H9 (cell line): Measurements from ENCODE around the gene HES4. TPM values are rescaled to one million over a fixed set of nuclear protein-coding genes. Genes with fewer than 3 reads are reported as not detected.

Experiments
- DNase-seq: peaks from one replicate; pipeline ENCODE4 v3.0.0-alpha.2; 2017
- H2AFZ ChIP-seq: one replicate; pipeline ENCODE4 v1.6.1; 2013; ENCODE audit warnings: mild to moderate bottlenecking, low read length, control low read depth, moderate library complexity
- H2AK5ac ChIP-seq: 2 replicates; pipeline ENCODE4 v1.6.1; 2013; ENCODE audit warnings: low read length, control low read depth, mixed read lengths; ENCODE audit not compliant: insufficient read length
- H2BK120ac ChIP-seq: one replicate; pipeline ENCODE4 v1.6.1; 2013; ENCODE audit warnings: low read depth, mild to moderate bottlenecking, low read length, control low read depth, inconsistent platforms; ENCODE audit not compliant: poor library complexity, severe bottlenecking
- H2BK12ac ChIP-seq: 2 replicates; pipeline ENCODE4 v1.6.1; 2013; ENCODE audit warnings: low read length, control low read depth, mixed read lengths, low read depth; ENCODE audit not compliant: insufficient read length
- H2BK15ac ChIP-seq: 2 replicates; pipeline ENCODE4 v1.6.1; 2013; ENCODE audit warnings: low read depth, low read length, control low read depth
- H2BK20ac ChIP-seq: one replicate; pipeline ENCODE4 v1.6.1; 2013; ENCODE audit warnings: low read depth, mild to moderate bottlenecking, low read length, control low read depth, inconsistent platforms; ENCODE audit not compliant: poor library complexity, severe bottlenecking
- H2BK5ac ChIP-seq: 2 replicates; pipeline ENCODE4 v1.6.1; 2013; ENCODE audit warnings: low read length, control low read depth, mixed read lengths; ENCODE audit not compliant: insufficient read length
- H3K14ac ChIP-seq: 2 replicates; pipeline ENCODE4 v1.6.1; 2013; ENCODE audit warnings: low read length, control low read depth; ENCODE audit not compliant: insufficient read depth
- H3K18ac ChIP-seq: 2 replicates; pipeline ENCODE4 v1.6.1; 2013; ENCODE audit warnings: low read depth, mild to moderate bottlenecking, mixed read lengths, low read length, control low read depth; ENCODE audit not compliant: insufficient read length
- H3K23ac ChIP-seq: 2 replicates; pipeline ENCODE4 v1.6.1; 2013; ENCODE audit warnings: low read length, control low read depth, mixed read lengths, low read depth; ENCODE audit not compliant: insufficient read length
- H3K23me2 ChIP-seq: 2 replicates; pipeline ENCODE4 v1.6.1; 2013; ENCODE audit warnings: low read depth, mild to moderate bottlenecking, mixed read lengths, low read length, control low read depth; ENCODE audit not compliant: insufficient read length, poor library complexity, severe bottlenecking
- H3K27ac ChIP-seq: 2 replicates; pipeline ENCODE4 v1.5.1; 2013; ENCODE audit warnings: low read length, control low read depth, mixed read lengths, low read depth; ENCODE audit not compliant: insufficient read length
- H3K27me3 ChIP-seq: 2 replicates; pipeline ENCODE4 v1.6.1; 2013; ENCODE audit warnings: low read length, control low read depth, inconsistent platforms; ENCODE audit not compliant: insufficient read depth
- H3K4ac ChIP-seq: 2 replicates; pipeline ENCODE4 v1.6.1; 2013; ENCODE audit warnings: low read depth, mild to moderate bottlenecking, control low read depth, inconsistent platforms, low read length, moderate library complexity
- H3K4me1 ChIP-seq: 2 replicates; pipeline ENCODE4 v1.6.1; 2013; ENCODE audit warnings: low read length, control low read depth, inconsistent platforms; ENCODE audit not compliant: insufficient read depth
- H3K4me2 ChIP-seq: 2 replicates; pipeline ENCODE4 v1.6.1; 2013; ENCODE audit warnings: low read length, control low read depth, mixed read lengths; ENCODE audit not compliant: insufficient read length, insufficient read depth
- H3K56ac ChIP-seq: 2 replicates; pipeline ENCODE4 v1.6.1; 2013; ENCODE audit warnings: low read depth, mild to moderate bottlenecking, mixed read lengths, low read length, control low read depth; ENCODE audit not compliant: insufficient read length
- H3K79me1 ChIP-seq: 2 replicates; pipeline ENCODE4 v1.6.1; 2013; ENCODE audit warnings: low read depth, mild to moderate bottlenecking, moderate library complexity, low read length, control low read depth, inconsistent platforms; ENCODE audit not compliant: insufficient read depth, poor library complexity, severe bottlenecking
- H3K79me2 ChIP-seq: 2 replicates; pipeline ENCODE4 v1.6.1; 2013; ENCODE audit warnings: low read length, control low read depth, inconsistent platforms; ENCODE audit not compliant: insufficient read depth
- H3K9ac ChIP-seq: 2 replicates; pipeline ENCODE4 v1.6.1; 2013; ENCODE audit warnings: low read length, control low read depth, mixed read lengths; ENCODE audit not compliant: insufficient read length; ENCODE audit errors: extremely low read depth
- H3K9me3 ChIP-seq: one replicate; pipeline ENCODE4 v1.6.1; 2013; ENCODE audit warnings: low read depth, low read length, inconsistent platforms; ENCODE audit not compliant: control insufficient read depth
- H3T11ph ChIP-seq: one replicate; pipeline ENCODE4 v1.6.1; 2013; ENCODE audit warnings: mild to moderate bottlenecking, low read length, control low read depth, inconsistent platforms
- H4K20me1 ChIP-seq: one replicate; pipeline ENCODE4 v1.6.1; 2013; ENCODE audit not compliant: control insufficient read depth, insufficient read length, insufficient read depth
- H4K5ac ChIP-seq: 2 replicates; pipeline ENCODE4 v1.6.1; 2013; ENCODE audit warnings: low read depth, mild to moderate bottlenecking, mixed read lengths, low read length, control low read depth; ENCODE audit not compliant: insufficient read length
- H4K8ac ChIP-seq: replicated peaks from 2 replicates; pipeline ENCODE4 v1.6.1; 2013; ENCODE audit warnings: low read length, control low read depth, mixed read lengths, low read depth; ENCODE audit not compliant: insufficient read length
- H4K91ac ChIP-seq: 2 replicates; pipeline ENCODE4 v1.6.1; 2013; ENCODE audit warnings: low read depth, mild to moderate bottlenecking, moderate library complexity, mixed read lengths, low read length, control low read depth; ENCODE audit not compliant: insufficient read length
- H3K27ac Mint-ChIP-seq, 3 experiments: 2 replicates in 2 of 3; 3 replicates in 1 of 3; pipeline ENCODE4 v1.8.0; 2020 to 2021; ENCODE audit warnings: mixed read lengths in 3 of 3, mild to moderate bottlenecking in 1 of 3, moderate library complexity in 1 of 3
- H3K27me3 Mint-ChIP-seq: 2 replicates; pipeline ENCODE4 v1.8.0; 2021; ENCODE audit warnings: low read depth, mild to moderate bottlenecking, moderate library complexity, mixed read lengths
- H3K36me3 Mint-ChIP-seq, 3 experiments: 2 replicates in 2 of 3; 3 replicates in 1 of 3; pipeline ENCODE4 v1.8.0; 2020 to 2021; ENCODE audit warnings: low read depth in 3 of 3, mixed read lengths in 3 of 3; ENCODE audit not compliant: insufficient read depth in 1 of 3
- H3K4me1 Mint-ChIP-seq, 2 experiments: 2 replicates each; pipeline ENCODE4 v1.8.0; 2020; ENCODE audit warnings: mixed read lengths in 2 of 2
- H3K4me3 Mint-ChIP-seq, 2 experiments: 2 replicates in 1 of 2; 3 replicates in 1 of 2; pipeline ENCODE4 v1.8.0; 2020 to 2021; ENCODE audit warnings: mild to moderate bottlenecking in 2 of 2, mixed read lengths in 2 of 2, moderate library complexity in 1 of 2
- H3K9me3 Mint-ChIP-seq, 2 experiments: 2 replicates in 1 of 2; 3 replicates in 1 of 2; pipeline ENCODE4 v1.8.0; 2020; ENCODE audit warnings: mild to moderate bottlenecking in 2 of 2, mixed read lengths in 2 of 2, moderate library complexity in 1 of 2
- WGBS: extraction: QIAGEN DNeasy Blood & Tissue Kit; methylation state at CpG from one replicate; pipeline ENCODE4 v1.1.7; 2013; ENCODE audit warnings: missing lambda C conversion rate, low lambda C conversion rate, mixed read lengths; ENCODE audit not compliant: insufficient read length; ENCODE audit errors: extremely low coverage; 5-methylcytosine and 5-hydroxymethylcytosine counted together
- total RNA-seq: library from RNA; stranded (reverse); gene quantifications from 2 replicates; pipeline ENCODE4 v1.2.1, GENCODE V29; 2021
- TF ChIP-seq, protein P1 (sequence below): fragments of 200-600 bp; sonication (generic); conservative IDR thresholded peaks from 3 replicates; pipeline ENCODE4 v1.8.0; 2021; ENCODE audit warnings: antibody characterized with exemption, mild to moderate bottlenecking

HES4 gene
- total RNA-seq, 1 experiment from 2014 or later: 4.0 TPM

DNA sequence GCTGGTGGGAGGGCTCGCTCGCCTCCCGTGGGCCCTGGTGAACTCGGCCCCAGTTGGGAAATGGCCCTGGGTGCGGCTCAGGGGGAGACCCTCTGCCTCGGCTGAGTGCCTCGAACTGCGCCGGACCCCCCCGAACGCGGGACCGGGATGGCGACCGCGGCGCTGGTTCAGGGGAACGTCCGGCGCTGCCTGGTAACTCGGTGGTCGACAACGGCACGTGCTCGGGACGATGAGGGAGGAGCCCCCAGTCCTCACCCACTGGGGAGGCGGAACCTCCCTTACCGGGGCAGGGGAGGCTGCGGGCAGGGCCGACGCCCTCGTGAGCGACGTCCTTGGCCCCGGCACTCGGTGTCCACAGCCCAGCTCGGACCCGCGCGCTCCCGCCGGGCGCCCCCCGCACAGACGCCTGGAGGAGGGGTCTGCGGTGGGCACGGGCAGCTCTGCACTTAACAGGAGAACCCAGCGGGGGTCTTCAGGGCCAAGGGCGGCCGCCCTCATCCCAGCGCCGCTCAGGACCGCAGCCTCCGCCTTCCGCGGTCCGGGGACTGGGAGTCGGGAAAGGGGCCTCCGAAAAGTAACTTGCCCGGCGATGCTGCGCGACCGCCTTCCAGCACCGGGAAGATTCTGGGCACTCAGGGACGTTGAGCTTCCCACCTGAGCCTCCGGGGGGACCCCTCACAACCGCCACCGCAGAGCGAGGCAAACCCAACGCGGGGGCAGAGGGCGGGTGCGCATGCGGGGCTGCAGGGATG, 1.7 kb downstream of the HES4 start:
- TF ChIP-seq, protein P1, sequence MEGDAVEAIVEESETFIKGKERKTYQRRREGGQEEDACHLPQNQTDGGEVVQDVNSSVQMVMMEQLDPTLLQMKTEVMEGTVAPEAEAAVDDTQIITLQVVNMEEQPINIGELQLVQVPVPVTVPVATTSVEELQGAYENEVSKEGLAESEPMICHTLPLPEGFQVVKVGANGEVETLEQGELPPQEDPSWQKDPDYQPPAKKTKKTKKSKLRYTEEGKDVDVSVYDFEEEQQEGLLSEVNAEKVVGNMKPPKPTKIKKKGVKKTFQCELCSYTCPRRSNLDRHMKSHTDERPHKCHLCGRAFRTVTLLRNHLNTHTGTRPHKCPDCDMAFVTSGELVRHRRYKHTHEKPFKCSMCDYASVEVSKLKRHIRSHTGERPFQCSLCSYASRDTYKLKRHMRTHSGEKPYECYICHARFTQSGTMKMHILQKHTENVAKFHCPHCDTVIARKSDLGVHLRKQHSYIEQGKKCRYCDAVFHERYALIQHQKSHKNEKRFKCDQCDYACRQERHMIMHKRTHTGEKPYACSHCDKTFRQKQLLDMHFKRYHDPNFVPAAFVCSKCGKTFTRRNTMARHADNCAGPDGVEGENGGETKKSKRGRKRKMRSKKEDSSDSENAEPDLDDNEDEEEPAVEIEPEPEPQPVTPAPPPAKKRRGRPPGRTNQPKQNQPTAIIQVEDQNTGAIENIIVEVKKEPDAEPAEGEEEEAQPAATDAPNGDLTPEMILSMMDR: peak; percentile 30; the same call in 1 of the 3 replicates
- H3K27ac Mint-ChIP-seq: no peak overlapping the region; a peak in 1 of 7 replicates
- H3K9me3 Mint-ChIP-seq: no peaks in the 10 kb centered on the region
- H4K91ac ChIP-seq: no peak overlapping the region
- no peaks in the 10 kb centered on the region for H4K20me1 ChIP-seq
- no peak overlapping the region; the same call in 1 of the 2 replicates for H2BK15ac ChIP-seq
- H3K27me3 Mint-ChIP-seq: peaks cover 79% of the 10 kb centered on the region
- H2AK5ac ChIP-seq: no peak overlapping the region
- H3K4me2 ChIP-seq: peak overlapping the region; percentile 9
- H3T11ph ChIP-seq: no peak overlapping the region
- peaks cover 5 to 12% of the 10 kb centered on the region in 2 experiments for H3K4me1 Mint-ChIP-seq
- H3K4ac ChIP-seq: no peak overlapping the region
- WGBS: no CpG with 5 or more reads among the region's 75 CpGs
- no peak overlapping the region for H2AFZ ChIP-seq
- no peaks in the 10 kb centered on the region for H3K79me2 ChIP-seq
- H2BK120ac ChIP-seq: no peak overlapping the region
- H3K4me1 ChIP-seq: 0 out of 2 replicates have a peak, but pooled peaks cover 1% of the 10 kb centered on the region
- no peak overlapping the region for H3K23ac ChIP-seq
- no peak overlapping the region for H4K5ac ChIP-seq
- H3K27me3 ChIP-seq: peaks cover 38% of the 10 kb centered on the region; the same call in 1 of the 2 replicates
- no peak overlapping the region for H3K9ac ChIP-seq
- no peak overlapping the region for H4K8ac ChIP-seq
- H2BK12ac ChIP-seq: no peak overlapping the region
- H3K79me1 ChIP-seq: no peaks in the 10 kb centered on the region
- peak overlapping the region; percentile 36 to 71 for H3K4me3 Mint-ChIP-seq
- H3K56ac ChIP-seq: no peak overlapping the region
- no peak overlapping the region for H3K27ac ChIP-seq
- no peak overlapping the region for H2BK5ac ChIP-seq
- peaks cover 20% of the 10 kb centered on the region for H3K23me2 ChIP-seq
- DNase-seq: peak; percentile 55
- no peak overlapping the region for H3K14ac ChIP-seq
- no peak overlapping the region for H2BK20ac ChIP-seq
- H3K9me3 ChIP-seq: no peaks in the 10 kb centered on the region
- no peaks in the 10 kb centered on the region for H3K36me3 Mint-ChIP-seq
- H3K18ac ChIP-seq: no peak overlapping the region
